Thoracic aorta (tissue), 2 donors: Measurements from ENCODE around the gene LRIG2. TPM values are rescaled to one million over a fixed set of nuclear protein-coding genes. Genes with fewer than 3 reads are reported as not detected.
"Not testable (repeated sequence)": the region's sequence is repeated elsewhere in the genome, so short reads cannot be mapped to it uniquely, and the experiment has no call there.

Experiments
- ATAC-seq: fragments of 150-250 bp; one replicate; pipeline ENCODE4 v1.8.0; 2017; ENCODE audit warnings: low read depth; ENCODE audit not compliant: insufficient number of reproducible peaks, low FRiP score
- DNase-seq: peaks from one replicate; pipeline ENCODE4 v3.0.0-alpha.2; 2020; ENCODE audit warnings: low spot score
- H3K27ac ChIP-seq, 2 donors: fragments of 200-600 bp; sonication (generic); 1 replicate in 1 of 2; 2 replicates in 1 of 2; pipeline ENCODE4 v1.5.1; 2016; ENCODE audit warnings: mild to moderate bottlenecking in 2 of 2, moderate library complexity in 2 of 2
- H3K27me3 ChIP-seq: fragments of 200-600 bp; sonication (generic); replicated peaks from 2 replicates; pipeline ENCODE4 v1.6.0; 2016; ENCODE audit warnings: mild to moderate bottlenecking; ENCODE audit not compliant: insufficient read depth
- H3K36me3 ChIP-seq: fragments of 200-600 bp; sonication (generic); one replicate; pipeline ENCODE4 v1.5.1; 2016
- H3K4me1 ChIP-seq, 2 donors: fragments of 200-600 bp; sonication (generic); 1 replicate in 1 of 2; 2 replicates in 1 of 2; pipeline versions ENCODE4 v1.5.1 to v1.6.0; 2016; ENCODE audit warnings: low read depth in 2 of 2, mild to moderate bottlenecking in 1 of 2; ENCODE audit not compliant: control insufficient read depth in 1 of 2
- H3K4me3 ChIP-seq: fragments of 200-600 bp; sonication (generic); 2 replicates; pipeline ENCODE4 v1.5.1; 2016; ENCODE audit warnings: mild to moderate bottlenecking
- H3K9me3 ChIP-seq: fragments of 200-600 bp; sonication (generic); 2 replicates; pipeline ENCODE4 v1.5.1; 2016
- CTCF ChIP-seq: fragments of 200-600 bp; sonication (generic); IDR thresholded peaks from one replicate; pipeline ENCODE4 v1.5.1; 2019; ENCODE audit warnings: antibody characterized with exemption
- total RNA-seq, 2 donors: library from RNA; depleted of rRNA; stranded (reverse); fragments of >200 nt; gene quantifications; one replicate each; pipeline versions ENCODE4 v1.1.0 to v1.2.3, GENCODE V29; 2016

LRIG2 gene
- total RNA-seq, 2 donors from 2014 or later, result 13.4 to 44.7 TPM

GRCh38 chr1:113153116-113153803 is 80.3 kb downstream of the LRIG2 start:
- DNase-seq (no peak), ATAC-seq (no peak)
- no peaks in the 10 kb centered on the region for H3K4me1 ChIP-seq
- TF ChIP-seq CTCF, result no peak
- H3K9me3 ChIP-seq, result peaks cover 7% of the 10 kb centered on the region
- no peak overlapping the region for H3K4me3 ChIP-seq
- no peaks in the 10 kb centered on the region for H3K27me3 ChIP-seq
- H3K36me3 ChIP-seq, result no peaks in the 10 kb centered on the region
- no peak overlapping the region for H3K27ac ChIP-seq

GRCh38 chr1:113156368-113156767 is 83.4 kb downstream of the LRIG2 start:
- Histone ChIP-seq H3K27ac (no peak overlapping the region), H3K4me3 (no peak overlapping the region), H3K9me3 (peaks cover 7% of the 10 kb centered on the region), H3K36me3 (no peaks in the 10 kb centered on the region), H3K4me1 (no peaks in the 10 kb centered on the region), H3K27me3 (no peaks in the 10 kb centered on the region)
- ATAC-seq (no peak), DNase-seq (no peak)
- TF ChIP-seq CTCF, result no peak

DNA sequence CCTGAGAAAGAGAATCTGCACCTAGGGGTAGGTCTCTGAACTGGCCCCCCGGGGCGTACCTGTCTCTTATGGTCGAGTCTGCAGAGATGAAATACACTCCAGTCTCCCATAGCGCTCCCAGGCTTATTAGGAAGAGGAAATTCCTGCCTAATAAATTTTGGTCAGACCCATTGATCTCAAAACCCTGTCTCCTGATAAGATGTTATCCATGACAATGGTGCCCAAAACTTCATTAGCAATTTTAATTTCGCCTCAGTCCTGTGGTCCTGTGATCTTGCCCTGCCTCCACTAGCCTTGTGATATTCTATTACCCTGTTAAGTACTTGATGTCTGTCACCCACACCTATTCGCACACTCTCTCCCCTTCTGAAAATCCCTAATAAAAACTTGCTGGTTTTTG is 85.7 kb downstream of the LRIG2 start:
- DNase-seq, H3K4me1 ChIP-seq, H3K27ac ChIP-seq, ATAC-seq, H3K4me3 ChIP-seq, H3K36me3 ChIP-seq, H3K9me3 ChIP-seq, H3K27me3 ChIP-seq: not testable (repeated sequence)

DNA sequence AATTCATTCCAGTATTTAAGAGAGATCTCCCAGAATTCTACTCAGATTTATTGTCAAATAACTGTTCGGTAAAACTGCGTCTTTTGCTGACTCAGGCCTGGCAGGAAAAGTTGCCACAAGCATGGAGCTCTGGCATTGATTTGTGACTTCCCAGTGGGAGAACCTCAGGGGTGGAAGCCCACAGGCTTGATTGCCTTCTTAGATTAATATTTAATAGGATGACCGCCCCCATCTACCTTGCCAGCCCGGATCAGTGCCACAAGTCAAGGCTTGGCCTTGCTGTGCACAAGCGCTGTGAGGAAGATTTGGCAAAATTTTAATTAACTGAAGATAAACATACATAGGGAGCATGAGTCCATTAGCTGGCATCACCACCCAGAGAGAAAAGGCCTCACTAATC is 93.5 kb downstream of the LRIG2 start:
- H3K27me3 ChIP-seq, result no peaks in the 10 kb centered on the region
- no peaks in the 10 kb centered on the region for H3K9me3 ChIP-seq
- no peak for ATAC-seq
- H3K4me1 ChIP-seq, result no peaks in the 10 kb centered on the region
- H3K4me3 ChIP-seq, result no peak overlapping the region
- no peak for TF ChIP-seq CTCF
- H3K27ac ChIP-seq, result no peak overlapping the region
- no peaks in the 10 kb centered on the region for H3K36me3 ChIP-seq
- no peak for DNase-seq

DNA sequence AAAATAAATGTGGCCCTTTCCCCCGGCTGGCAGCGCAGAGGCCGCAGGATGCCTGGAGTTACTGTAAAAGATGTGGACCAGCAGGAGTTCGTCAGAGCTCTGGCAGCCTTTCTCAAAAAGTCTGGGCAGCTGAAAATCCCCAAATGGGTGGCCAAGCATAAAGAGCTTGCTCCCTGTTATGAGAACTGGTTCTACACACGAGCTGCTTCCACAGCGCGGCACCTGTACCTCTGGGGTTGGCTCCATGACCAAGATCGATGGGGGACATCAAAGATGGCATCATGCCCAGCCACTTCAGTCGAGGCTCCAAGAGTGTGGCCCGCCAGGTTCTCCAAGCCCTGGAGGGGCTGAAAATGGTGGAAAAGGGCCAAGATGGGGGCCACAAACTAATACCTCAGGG is 95.9 kb downstream of the LRIG2 start:
- Histone ChIP-seq H3K4me1 (no peaks in the 10 kb centered on the region), H3K27me3 (no peaks in the 10 kb centered on the region), H3K27ac (no peak overlapping the region), H3K36me3 (no peaks in the 10 kb centered on the region), H3K9me3 (peaks cover 8% of the 10 kb centered on the region), H3K4me3 (no peak overlapping the region)
- DNase-seq (no peak), ATAC-seq (no peak)
- TF ChIP-seq CTCF, result no peak

GRCh38 chr1:113169591-113169990 is 96.6 kb downstream of the LRIG2 start:
- Histone ChIP-seq H3K27ac (no peak overlapping the region), H3K9me3 (peaks cover 8% of the 10 kb centered on the region), H3K27me3 (no peaks in the 10 kb centered on the region), H3K4me1 (no peaks in the 10 kb centered on the region), H3K36me3 (no peaks in the 10 kb centered on the region), H3K4me3 (no peak overlapping the region)
- DNase-seq, result no peak
- ATAC-seq, result no peak
- TF ChIP-seq CTCF, result no peak
